ENCODE data around the gene RPL13. TPM values are rescaled to one million over a fixed set of nuclear protein-coding genes. Genes with fewer than 3 reads are reported as not detected.

The RPL13 gene
- polyA plus RNA-seq, 3 donors: 1,251 to 2,437 (median 1,329) TPM

DNA sequence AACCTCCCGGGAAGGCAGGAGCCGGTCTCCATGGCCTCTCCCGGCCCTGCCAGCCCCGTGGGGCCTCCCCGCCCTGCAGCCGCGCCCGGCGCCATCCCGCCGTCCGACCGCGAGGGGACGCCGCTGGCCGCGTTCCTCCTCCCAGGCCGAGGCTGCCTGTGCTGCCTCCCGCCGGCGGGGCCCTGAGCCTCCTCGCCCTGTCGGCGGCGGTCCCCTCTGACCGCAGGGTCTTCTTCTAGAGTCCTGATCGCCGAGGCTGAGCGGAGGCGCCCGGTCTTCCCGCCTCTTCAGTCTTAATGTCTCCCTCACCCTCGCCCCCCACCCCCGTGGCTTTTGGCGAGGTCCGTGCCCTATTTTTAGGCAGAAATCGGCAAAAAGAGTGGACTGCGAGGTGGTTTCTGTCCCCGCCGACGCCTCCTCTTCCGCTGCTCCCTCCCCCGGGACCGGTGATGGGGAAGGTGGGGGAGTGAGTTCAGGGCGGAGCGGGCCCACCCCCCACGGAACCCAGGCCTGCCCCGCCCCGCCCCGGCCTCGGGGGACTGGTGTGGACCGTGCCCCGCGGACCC lies 14.3 kb downstream of the RPL13 start:
- peaks cover 15 to 41% of the 10 kb centered on the region in 2 donors for H3K27me3 ChIP-seq (ENCODE audit: control insufficient read depth in 2 of 2, insufficient read depth in 2 of 2, low read length in 2 of 2)
- Mint-ChIP-seq H3K36me3 (no peaks in the 10 kb centered on the region), H3K4me1 (peaks cover 12% of the 10 kb centered on the region), H3K27ac (no peak overlapping the region), H3K4me3 (peak overlapping the region; percentile 61 to 80), H3K27me3 (ENCODE audit: low read depth in 3 of 3) (peaks cover 39 to 62% (median 44%) of the 10 kb centered on the region in 3 donors), H3K9me3 (peaks cover 0 to 4% (median 3%) of the 10 kb centered on the region in 7 donors)
- H3K9me3 ChIP-seq (replicated peaks in 1 of 2; ENCODE audit: control insufficient read depth in 1 of 2, insufficient read depth in 1 of 2, low read length in 2 of 2): no peaks in the 10 kb centered on the region
- TF ChIP-seq, protein P1, sequence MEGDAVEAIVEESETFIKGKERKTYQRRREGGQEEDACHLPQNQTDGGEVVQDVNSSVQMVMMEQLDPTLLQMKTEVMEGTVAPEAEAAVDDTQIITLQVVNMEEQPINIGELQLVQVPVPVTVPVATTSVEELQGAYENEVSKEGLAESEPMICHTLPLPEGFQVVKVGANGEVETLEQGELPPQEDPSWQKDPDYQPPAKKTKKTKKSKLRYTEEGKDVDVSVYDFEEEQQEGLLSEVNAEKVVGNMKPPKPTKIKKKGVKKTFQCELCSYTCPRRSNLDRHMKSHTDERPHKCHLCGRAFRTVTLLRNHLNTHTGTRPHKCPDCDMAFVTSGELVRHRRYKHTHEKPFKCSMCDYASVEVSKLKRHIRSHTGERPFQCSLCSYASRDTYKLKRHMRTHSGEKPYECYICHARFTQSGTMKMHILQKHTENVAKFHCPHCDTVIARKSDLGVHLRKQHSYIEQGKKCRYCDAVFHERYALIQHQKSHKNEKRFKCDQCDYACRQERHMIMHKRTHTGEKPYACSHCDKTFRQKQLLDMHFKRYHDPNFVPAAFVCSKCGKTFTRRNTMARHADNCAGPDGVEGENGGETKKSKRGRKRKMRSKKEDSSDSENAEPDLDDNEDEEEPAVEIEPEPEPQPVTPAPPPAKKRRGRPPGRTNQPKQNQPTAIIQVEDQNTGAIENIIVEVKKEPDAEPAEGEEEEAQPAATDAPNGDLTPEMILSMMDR (IDR thresholded peaks at IDR 0.05): peak; percentile 85
- peak overlapping the region; percentile 53 for H2AFZ ChIP-seq (ENCODE audit: insufficient read depth, low read depth, low read length, poor library complexity, severe bottlenecking)
- no peaks in the 10 kb centered on the region for H4K20me1 ChIP-seq (ENCODE audit: insufficient read depth, low read length)
- H3K4me3 ChIP-seq (replicated peaks in 1 of 3; ENCODE audit: low read depth in 2 of 3, low read length in 3 of 3): peak overlapping the region in 1 of 3 experiments; percentile 61
- peak overlapping the region; percentile 70 for H3K4me2 ChIP-seq (replicated peaks; ENCODE audit: extremely low read depth, low read length, poor library complexity, severe bottlenecking)
- DNase-seq: peak; percentile 16 to 39 (median 18)
- H3K27ac ChIP-seq (ENCODE audit: low read depth in 1 of 2, low read length in 2 of 2): no peak overlapping the region
- intact Hi-C loops (cut with micrococcal nuclease): loop anchor here (5.0 to 10.0 kb wide), 2 partner anchors 68 to 70 kb away; no protein-coding TSS in a partner anchor
- peak overlapping the region; percentile 38 for H3K9ac ChIP-seq (ENCODE audit: insufficient read depth, low read length, poor library complexity, severe bottlenecking)
- no peaks in the 10 kb centered on the region for H3K36me3 ChIP-seq (replicated peaks in 1 of 2; ENCODE audit: control insufficient read depth in 1 of 2, insufficient read depth in 2 of 2, low read length in 2 of 2)
- WGBS (ENCODE audit: insufficient coverage): under 1% methylated on average over 48 of the region's 55 CpGs
- no peaks in the 10 kb centered on the region for H3K79me2 ChIP-seq (ENCODE audit: insufficient read depth, low read length)
- H3K4me1 ChIP-seq (ENCODE audit: control insufficient read depth in 1 of 2, insufficient read depth in 2 of 2, low read length in 2 of 2): peaks cover 10 to 20% of the 10 kb centered on the region in 2 donors

DNA sequence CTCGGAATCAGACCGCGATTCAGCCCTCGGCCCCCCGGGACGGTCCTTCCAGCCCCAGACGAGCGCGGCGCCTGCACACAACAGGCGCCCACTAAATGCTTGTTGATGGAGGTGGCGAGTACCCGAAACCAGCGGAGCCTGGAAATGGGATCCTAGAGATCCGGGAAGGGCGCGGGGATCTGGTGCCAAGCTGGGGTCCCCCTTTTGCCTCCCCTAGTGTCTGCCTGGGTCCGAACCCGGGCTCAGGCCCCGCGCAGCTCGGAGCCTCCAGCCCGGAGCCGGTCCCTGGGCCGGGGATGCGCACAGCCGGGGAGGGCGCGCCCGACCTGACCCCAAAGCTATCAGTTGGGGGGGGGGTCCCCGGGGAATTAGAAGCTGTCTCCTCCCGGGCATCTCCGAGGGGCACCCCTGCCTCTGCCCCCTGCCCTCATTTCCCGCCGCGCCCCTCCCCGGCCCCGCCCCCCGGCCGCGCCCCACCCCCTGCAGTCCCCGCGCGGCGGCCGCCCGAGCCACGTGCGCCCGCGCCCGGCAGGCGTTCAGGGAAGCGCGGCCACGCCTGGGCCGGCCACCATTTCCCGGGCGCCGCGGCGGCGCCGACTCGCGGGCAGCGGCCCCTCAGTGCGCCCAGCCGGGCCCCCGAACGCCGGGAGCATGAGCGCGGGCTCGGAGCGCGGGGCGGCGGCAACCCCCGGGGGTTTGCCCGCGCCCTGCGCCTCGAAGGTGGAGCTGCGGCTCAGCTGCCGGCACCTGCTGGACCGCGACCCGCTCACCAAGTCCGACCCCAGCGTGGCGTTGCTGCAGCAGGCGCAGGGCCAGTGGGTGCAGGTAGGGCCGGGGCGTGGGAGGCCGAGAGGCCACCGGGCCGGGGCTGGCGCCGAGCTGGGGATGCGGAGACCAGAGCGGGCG lies 15.0 kb downstream of the RPL13 start, which contains the start of gene CPNE7:
CPNE7 (plus strand) TSS at position 512 of the 906 bp plus-strand sequence; CDS start at position 652, 140 bp downstream.
- H3K9me3 ChIP-seq (replicated peaks in 1 of 2; ENCODE audit: control insufficient read depth in 1 of 2, insufficient read depth in 1 of 2, low read length in 2 of 2): peaks cover 0 to 1% of the 10 kb centered on the region in 2 donors
- H3K36me3 Mint-ChIP-seq: no peaks in the 10 kb centered on the region
- no peak for DNase-seq
- H4K20me1 ChIP-seq (ENCODE audit: insufficient read depth, low read length): no peaks in the 10 kb centered on the region
- H3K27me3 Mint-ChIP-seq (ENCODE audit: low read depth in 3 of 3): peaks cover 37 to 58% (median 44%) of the 10 kb centered on the region in 3 donors
- no peaks in the 10 kb centered on the region for H3K36me3 ChIP-seq (replicated peaks in 1 of 2; ENCODE audit: control insufficient read depth in 1 of 2, insufficient read depth in 2 of 2, low read length in 2 of 2)
- intact Hi-C loops (cut with micrococcal nuclease): loop anchor here (5.0 to 10.0 kb wide), 2 partner anchors 67 to 69 kb away; no protein-coding TSS in a partner anchor
- TF ChIP-seq, protein P1 (IDR thresholded peaks at IDR 0.05): no peak
- H3K4me3 ChIP-seq (replicated peaks in 1 of 3; ENCODE audit: low read depth in 2 of 3, low read length in 3 of 3): peak within 1 kb of the TSS in 2 of 3 experiments; percentile 4 to 61
- WGBS (ENCODE audit: insufficient coverage): 1% methylated on average over 95 of the region's 103 CpGs
- peaks cover 0 to 4% (median 3%) of the 10 kb centered on the region in 7 donors for H3K9me3 Mint-ChIP-seq
- peaks cover 15 to 41% of the 10 kb centered on the region in 2 donors for H3K27me3 ChIP-seq (ENCODE audit: control insufficient read depth in 2 of 2, insufficient read depth in 2 of 2, low read length in 2 of 2)
- H2AFZ ChIP-seq (ENCODE audit: insufficient read depth, low read depth, low read length, poor library complexity, severe bottlenecking): peak within 1 kb of the TSS; percentile 53
- H3K27ac ChIP-seq (ENCODE audit: low read depth in 1 of 2, low read length in 2 of 2): no peak within 1 kb of the TSS
- H3K27ac Mint-ChIP-seq: no peak within 1 kb of the TSS
- peak within 1 kb of the TSS; percentile 61 to 80 for H3K4me3 Mint-ChIP-seq
- H3K9ac ChIP-seq (ENCODE audit: insufficient read depth, low read length, poor library complexity, severe bottlenecking): peak within 1 kb of the TSS; percentile 38
- no peaks in the 10 kb centered on the region for H3K79me2 ChIP-seq (ENCODE audit: insufficient read depth, low read length)
- H3K4me2 ChIP-seq (replicated peaks; ENCODE audit: extremely low read depth, low read length, poor library complexity, severe bottlenecking): peak within 1 kb of the TSS; percentile 70
- H3K4me1 Mint-ChIP-seq: peaks cover 12% of the 10 kb centered on the region
- H3K4me1 ChIP-seq (ENCODE audit: control insufficient read depth in 1 of 2, insufficient read depth in 2 of 2, low read length in 2 of 2): peaks cover 10 to 20% of the 10 kb centered on the region in 2 donors
